T-cell (primary cell): ENCODE data around the gene GADD45A. TPM values are rescaled to one million over a fixed set of nuclear protein-coding genes. Genes with fewer than 3 reads are reported as not detected.

Source experiments
- ATAC-seq, 4 experiments: fragments of 200-7000 bp in 3 of 4; fragments of 150-1000 bp in 1 of 4; cut with Tn5 transposase; replicated peaks in 1 of 4; 1 replicate in 3 of 4; 2 replicates in 1 of 4; pipeline ENCODE4 v1.10.0; 2021; ENCODE audit warnings: moderate library complexity in 3 of 4, mild to moderate bottlenecking in 2 of 4, moderate number of reproducible peaks in 1 of 4
- CTCF ChIA-PET, 2 donors: fragments of 300-600 bp; sonication (Branson Sonifier 250); formaldehyde crosslinking; loops; one replicate each; lab custom pipeline; 2022; ENCODE audit warnings: antibody characterized with exemption in 2 of 2; lab: Charles Lee
- POLR2A ChIA-PET, 2 donors: fragments of 300-600 bp; sonication (Branson Sonifier 250); formaldehyde crosslinking; loops; one replicate each; lab custom pipeline; 2022; ENCODE audit warnings: antibody characterized with exemption in 2 of 2; lab: Charles Lee
- DNase-seq, 35 experiments: peaks; one replicate each; pipeline versions ENCODE4 v3.0.0 to v3.0.0-alpha.2; 2013 to 2023
- H3K27ac ChIP-seq: one replicate; pipeline ENCODE4 v1.5.1; 2013; ENCODE audit warnings: low read length
- H3K27me3 ChIP-seq, 2 experiments: replicated peaks in 1 of 2; 1 replicate in 1 of 2; 2 replicates in 1 of 2; pipeline versions ENCODE4 v1.6.1 to v1.7.0; 2013; ENCODE audit warnings: low read length in 1 of 2, mixed read lengths in 1 of 2; ENCODE audit not compliant: control insufficient read depth in 2 of 2, insufficient read depth in 2 of 2; ENCODE audit errors: extremely low read depth in 1 of 2
- H3K36me3 ChIP-seq, 2 donors: 1 replicate in 1 of 2; 2 replicates in 1 of 2; pipeline versions ENCODE4 v1.6.1 to v1.7.0; 2013; ENCODE audit warnings: low read length in 1 of 2; ENCODE audit not compliant: control insufficient read depth in 2 of 2, insufficient read depth in 1 of 2; ENCODE audit errors: extremely low read depth in 1 of 2
- H3K4me1 ChIP-seq, 2 experiments: 1 replicate in 1 of 2; 2 replicates in 1 of 2; pipeline versions ENCODE4 v1.6.1 to v1.7.0; 2013; ENCODE audit warnings: low read length in 2 of 2, mixed read lengths in 1 of 2; ENCODE audit not compliant: insufficient read depth in 2 of 2, control insufficient read depth in 1 of 2; ENCODE audit errors: extremely low read depth in 1 of 2
- H3K4me3 ChIP-seq, 2 donors: 1 replicate in 1 of 2; 2 replicates in 1 of 2; pipeline versions ENCODE4 v1.5.1 to v1.7.0; 2013; ENCODE audit warnings: mild to moderate bottlenecking in 2 of 2, low read length in 1 of 2, moderate library complexity in 1 of 2; ENCODE audit not compliant: control insufficient read depth in 1 of 2; ENCODE audit errors: extremely low read depth in 1 of 2
- H3K9me3 ChIP-seq: 2 replicates; pipeline ENCODE4 v1.7.0; 2013
- H3K27ac Mint-ChIP-seq, 2 donors: one replicate each; pipeline ENCODE4 v1.8.0; 2020 to 2021; ENCODE audit warnings: mild to moderate bottlenecking in 2 of 2, mixed read lengths in 2 of 2
- H3K27me3 Mint-ChIP-seq, 2 donors: one replicate each; pipeline ENCODE4 v1.8.0; 2021 to 2022; ENCODE audit warnings: mixed read lengths in 2 of 2
- H3K36me3 Mint-ChIP-seq: one replicate; pipeline ENCODE4 v1.8.0; 2021; ENCODE audit warnings: mixed read lengths
- H3K4me1 Mint-ChIP-seq, 3 donors: one replicate each; pipeline ENCODE4 v1.8.0; 2020 to 2022; ENCODE audit warnings: mixed read lengths in 3 of 3, mild to moderate bottlenecking in 1 of 3
- H3K4me3 Mint-ChIP-seq, 3 donors: one replicate each; pipeline ENCODE4 v1.8.0; 2020 to 2022; ENCODE audit warnings: mild to moderate bottlenecking in 3 of 3, mixed read lengths in 3 of 3, moderate library complexity in 3 of 3
- H3K9me3 Mint-ChIP-seq, 3 donors: one replicate each; pipeline ENCODE4 v1.8.0; 2020 to 2022; ENCODE audit warnings: mixed read lengths in 3 of 3
- WGBS: methylation state at CpG from one replicate; pipeline ENCODE4 v1.1.5; 2013; ENCODE audit warnings: missing lambda C conversion rate; ENCODE audit not compliant: insufficient coverage; 5-methylcytosine and 5-hydroxymethylcytosine counted together
- total RNA-seq, 35 experiments: library from RNA in 6 of 35; stranded (reverse) in 6 of 35; fragments of 120-200 nt in 1 of 35; gene quantifications; one replicate each; pipeline versions ENCODE4 v1.2.1 to v1.2.4 and lab custom pipeline; 2013 to 2026

Gene GADD45A
- total RNA-seq, 5 donors from 2014 or later (not counting 1 experiment from before 2014, with no cell fraction given) = 16.0 to 85.8 (median 21.9) TPM

- H3K27me3 ChIP-seq = no peaks in the 10 kb centered on the region
- ATAC-seq = no peak
- CTCF ChIA-PET = no interaction called here
- Mint-ChIP-seq H3K4me1 (no peaks in the 10 kb centered on the region), H3K27me3 (no peaks in the 10 kb centered on the region), H3K9me3 (no peaks in the 10 kb centered on the region), H3K36me3 (no peaks in the 10 kb centered on the region), H3K27ac (no peak overlapping the region), H3K4me3 (no peak overlapping the region)
- no peaks in the 10 kb centered on the region for H3K36me3 ChIP-seq
- DNase-seq = no peak
- no peak overlapping the region for H3K27ac ChIP-seq
- WGBS = 83% methylated on average over 4 of the region's 5 CpGs
- no peaks in the 10 kb centered on the region for H3K9me3 ChIP-seq
- POLR2A ChIA-PET = no interaction called here
- H3K4me1 ChIP-seq = peaks cover 0 to 2% of the 10 kb centered on the region in 2 experiments
- no peak overlapping the region for H3K4me3 ChIP-seq
These were observed 25.4 kb downstream of the GADD45A start for GRCh38 chr1:67710417-67710816.

GRCh38 chr1:67711158-67711854 lies 26.3 kb downstream of the GADD45A start:
- CTCF ChIA-PET = no interaction called here
- H3K4me1 ChIP-seq = peaks cover 0 to 2% of the 10 kb centered on the region in 2 experiments
- ATAC-seq (no peak), DNase-seq (no peak)
- no peak overlapping the region for H3K27ac ChIP-seq
- Mint-ChIP-seq H3K4me3 (no peak overlapping the region), H3K27ac (no peak overlapping the region), H3K27me3 (no peaks in the 10 kb centered on the region), H3K9me3 (no peaks in the 10 kb centered on the region), H3K36me3 (no peaks in the 10 kb centered on the region), H3K4me1 (no peaks in the 10 kb centered on the region)
- no peaks in the 10 kb centered on the region for H3K9me3 ChIP-seq
- WGBS = 100% methylated on average over 3 of the region's 7 CpGs
- H3K4me3 ChIP-seq = no peak overlapping the region
- no peaks in the 10 kb centered on the region for H3K27me3 ChIP-seq
- POLR2A ChIA-PET = no interaction called here
- H3K36me3 ChIP-seq = no peaks in the 10 kb centered on the region

- Histone ChIP-seq H3K27me3 (no peaks in the 10 kb centered on the region), H3K4me1 (peaks cover 0 to 2% of the 10 kb centered on the region in 2 experiments), H3K27ac (no peak overlapping the region), H3K4me3 (no peak overlapping the region), H3K36me3 (no peaks in the 10 kb centered on the region), H3K9me3 (no peaks in the 10 kb centered on the region)
- ATAC-seq (no peak), DNase-seq (no peak)
- H3K4me3 Mint-ChIP-seq = no peak overlapping the region
- H3K27me3 Mint-ChIP-seq = no peaks in the 10 kb centered on the region
- ChIA-PET POLR2A (no interaction called here), CTCF (no interaction called here)
- no peaks in the 10 kb centered on the region for H3K36me3 Mint-ChIP-seq
- no peaks in the 10 kb centered on the region for H3K9me3 Mint-ChIP-seq
- no peaks in the 10 kb centered on the region for H3K4me1 Mint-ChIP-seq
- 60% methylated on average over 1 of the region's 2 CpGs for WGBS
- H3K27ac Mint-ChIP-seq = no peak overlapping the region
These were observed 26.8 kb downstream of the GADD45A start for GRCh38 chr1:67711855-67712212.

- no peak overlapping the region for H3K4me3 Mint-ChIP-seq
- no peaks in the 10 kb centered on the region for H3K4me1 Mint-ChIP-seq
- H3K4me1 ChIP-seq = peaks cover 0 to 2% of the 10 kb centered on the region in 2 experiments
- DNase-seq = no peak
- ChIA-PET CTCF (no interaction called here), POLR2A (no interaction called here)
- no peaks in the 10 kb centered on the region for H3K27me3 Mint-ChIP-seq
- WGBS = 100% methylated on average over 3 of the region's 6 CpGs
- H3K27ac ChIP-seq = no peak overlapping the region
- no peak overlapping the region for H3K4me3 ChIP-seq
- H3K9me3 Mint-ChIP-seq = no peaks in the 10 kb centered on the region
- H3K9me3 ChIP-seq = no peaks in the 10 kb centered on the region
- H3K27ac Mint-ChIP-seq = no peak overlapping the region
- ATAC-seq = no peak
- no peaks in the 10 kb centered on the region for H3K27me3 ChIP-seq
- no peaks in the 10 kb centered on the region for H3K36me3 ChIP-seq
- H3K36me3 Mint-ChIP-seq = no peaks in the 10 kb centered on the region
These were observed 28.3 kb downstream of the GADD45A start for GRCh38 chr1:67713057-67713846.

- Mint-ChIP-seq H3K36me3 (no peaks in the 10 kb centered on the region), H3K4me1 (no peaks in the 10 kb centered on the region), H3K9me3 (no peaks in the 10 kb centered on the region), H3K27ac (no peak overlapping the region), H3K4me3 (no peak overlapping the region), H3K27me3 (peaks cover under 1 to 4% of the 10 kb centered on the region in 2 donors)
- CTCF ChIA-PET = interaction anchor here in 1 of 2 donors (1.1 kb wide), 1 partner anchor 193 kb away, joined by 7 read pairs; no protein-coding TSS in a partner anchor
- no peak for DNase-seq
- Histone ChIP-seq H3K4me1 (peaks cover 0 to 2% of the 10 kb centered on the region in 2 experiments), H3K9me3 (no peaks in the 10 kb centered on the region), H3K4me3 (no peak overlapping the region), H3K27ac (no peak overlapping the region), H3K27me3 (peaks cover 0 to 1% of the 10 kb centered on the region in 2 experiments), H3K36me3 (no peaks in the 10 kb centered on the region)
- no peak for ATAC-seq
- WGBS = no CpG with 5 or more reads among the region's 2 CpGs
- POLR2A ChIA-PET = no interaction called here
These were observed 30.8 kb downstream of the GADD45A start for GRCh38 chr1:67715819-67716218.

- Mint-ChIP-seq H3K4me3 (no peak overlapping the region), H3K27ac (no peak overlapping the region), H3K9me3 (no peaks in the 10 kb centered on the region), H3K27me3 (peaks cover 3 to 4% of the 10 kb centered on the region in 2 donors), H3K36me3 (no peaks in the 10 kb centered on the region), H3K4me1 (no peaks in the 10 kb centered on the region)
- ChIA-PET CTCF (no interaction called here), POLR2A (no interaction called here)
- no peak overlapping the region for H3K4me3 ChIP-seq
- H3K27ac ChIP-seq = no peak overlapping the region
- no peaks in the 10 kb centered on the region for H3K9me3 ChIP-seq
- DNase-seq = no peak
- ATAC-seq = no peak
- H3K36me3 ChIP-seq = no peaks in the 10 kb centered on the region
- 50% methylated on average over 3 of the region's 4 CpGs for WGBS
- H3K27me3 ChIP-seq = peaks cover 0 to 5% of the 10 kb centered on the region in 2 experiments
- H3K4me1 ChIP-seq = peaks cover 0 to under 1% of the 10 kb centered on the region in 2 experiments
These were observed 31.8 kb downstream of the GADD45A start for GRCh38 chr1:67716800-67717199.
